A549 (cell line): ENCODE results near the gene OR4F6. TPM values are rescaled to one million over a fixed set of nuclear protein-coding genes. Genes with fewer than 3 reads are reported as not detected.
"Not testable (repeated sequence)": the region's sequence is repeated elsewhere in the genome, so short reads cannot be mapped to it uniquely, and the experiment has no call there.

ENCODE experiments used
- ATAC-seq, 2 experiments: fragments of 200-7000 bp in 1 of 2; fragments of >200 bp in 1 of 2; cut with Nextera tagmentation in 1 of 2; cut with Tn5 transposase in 1 of 2; 3 replicates each; pipeline versions ENCODE4 v1.8.0 to v1.9.1; 2018 to 2020; ENCODE audit warnings: mild to moderate bottlenecking in 1 of 2, moderate library complexity in 1 of 2
- CTCF ChIA-PET: fragments of 300-600 bp; sonication (Branson Sonifier 250); formaldehyde crosslinking; extraction: SDS; loops from one replicate; lab custom pipeline; 2021; ENCODE audit warnings: antibody characterized with exemption, inconsistent platforms; lab: Yijun Ruan, JAX
- POLR2A ChIA-PET: fragments of 350-600 bp; formaldehyde crosslinking; extraction: SDS; loops from one replicate; lab custom pipeline; 2021; ENCODE audit warnings: antibody characterized with exemption, inconsistent platforms; lab: Yijun Ruan, JAX
- DNase-seq, 2 experiments: peaks; one replicate each; pipeline versions ENCODE4 v3.0.0 to v3.0.0-alpha.2; 2011 to 2016; ENCODE audit warnings: low read depth in 1 of 2, low spot score in 1 of 2
- FAIRE-seq: peaks from 2 replicates; lab custom pipeline; 2011; peaks lifted over from hg19 to GRCh38; lab: Jason Lieb, UNC
- H3K27ac ChIP-seq, 2 experiments: fragments of >200 bp; sonication (Bioruptor Twin); formaldehyde crosslinking; 3 replicates each; pipeline ENCODE4 v1.5.1; 2016 to 2017
- H3K4me1 ChIP-seq: fragments of >200 bp; sonication (Bioruptor Twin); formaldehyde crosslinking; 3 replicates; pipeline ENCODE4 v1.6.1; 2016
- H3K4me2 ChIP-seq: fragments of >200 bp; sonication (Bioruptor Twin); formaldehyde crosslinking; 3 replicates; pipeline ENCODE4 v1.6.1; 2016
- H3K4me3 ChIP-seq: fragments of >200 bp; sonication (Bioruptor Twin); formaldehyde crosslinking; 3 replicates; pipeline ENCODE4 v1.5.1; 2016
- H3K9me3 ChIP-seq: fragments of >200 bp; sonication (Bioruptor Twin); formaldehyde crosslinking; 3 replicates; pipeline ENCODE4 v1.6.1; 2016
- ATOH8 ChIP-seq: fragments of 250-450 bp; sonication (Bioruptor Pico); IDR thresholded peaks from 2 replicates; pipeline ENCODE4 v1.5.0; 2020; ENCODE audit warnings: low read depth, mild to moderate bottlenecking, moderate library complexity
- BHLHE40 ChIP-seq: IDR thresholded peaks from 2 replicates; pipeline ENCODE4 v1.6.1; 2012; ENCODE audit warnings: low read depth, low read length, inconsistent platforms
- CBX8 ChIP-seq: fragments of 200-600 bp; sonication (generic); IDR thresholded peaks from 2 replicates; pipeline ENCODE4 v1.6.1; 2016
- CEBPB ChIP-seq, 2 experiments: fragments of >200 bp in 1 of 2; sonication (Bioruptor Twin) in 1 of 2; formaldehyde crosslinking in 1 of 2; IDR thresholded peaks; 2 replicates each; pipeline ENCODE4 v1.6.1; 2012 to 2016
- ELK1 ChIP-seq: fragments of 150-350 bp; IDR thresholded peaks from 2 replicates; pipeline ENCODE4 v1.6.1; 2014; ENCODE audit warnings: low read depth, mild to moderate bottlenecking, low read length
- EP300 ChIP-seq, 2 experiments: fragments of >200 bp; sonication (Bioruptor Twin); formaldehyde crosslinking; IDR thresholded peaks; 2 replicates in 1 of 2; 3 replicates in 1 of 2; pipeline ENCODE4 v1.6.1; 2016 to 2017
- FOSB ChIP-seq: fragments of 250-450 bp; sonication (Bioruptor Pico); IDR thresholded peaks from 2 replicates; pipeline ENCODE4 v1.5.0; 2020; ENCODE audit warnings: mild to moderate bottlenecking, moderate library complexity
- FOSL2 ChIP-seq, 2 experiments: fragments of 450-650 bp in 1 of 2; fragments of >200 bp in 1 of 2; sonication (Bioruptor Twin) in 1 of 2; formaldehyde crosslinking; IDR thresholded peaks; 2 replicates each; pipeline versions ENCODE4 v1.5.0 to v1.6.1; 2016 to 2020; ENCODE audit warnings: mild to moderate bottlenecking in 1 of 2, moderate library complexity in 1 of 2
- FOXS1 ChIP-seq: fragments of 250-450 bp; sonication (Bioruptor Pico); IDR thresholded peaks from 2 replicates; pipeline ENCODE4 v1.5.0; 2020; ENCODE audit warnings: mild to moderate bottlenecking, moderate library complexity
- GATA3 ChIP-seq: IDR thresholded peaks from 2 replicates; pipeline ENCODE4 v1.6.1; 2012; ENCODE audit warnings: borderline replicate concordance
- HOXA7 ChIP-seq: fragments of 250-450 bp; sonication (Bioruptor Pico); IDR thresholded peaks from 2 replicates; pipeline ENCODE4 v1.5.0; 2020; ENCODE audit warnings: mild to moderate bottlenecking, moderate library complexity
- HOXB5 ChIP-seq: fragments of 250-450 bp; sonication (Bioruptor Pico); IDR thresholded peaks from 2 replicates; pipeline ENCODE4 v1.5.0; 2020; ENCODE audit warnings: mild to moderate bottlenecking, moderate library complexity
- KDM1A ChIP-seq: fragments of 200-600 bp; sonication (generic); IDR thresholded peaks from 2 replicates; pipeline ENCODE4 v1.6.1; 2016; ENCODE audit warnings: low read depth, mild to moderate bottlenecking
- KDM5A ChIP-seq: fragments of 200-600 bp; sonication (generic); IDR thresholded peaks from 2 replicates; pipeline ENCODE4 v1.6.1; 2016; ENCODE audit warnings: antibody characterized with exemption, mild to moderate bottlenecking
- MAX ChIP-seq: IDR thresholded peaks from 2 replicates; pipeline ENCODE4 v1.6.1; 2012
- MYC ChIP-seq: IDR thresholded peaks from 2 replicates; pipeline ENCODE4 v1.6.1; 2012; ENCODE audit warnings: mild to moderate bottlenecking, inconsistent platforms, low read length, improper control_type of control experiment, borderline replicate concordance
- NPAS2 ChIP-seq: fragments of 250-450 bp; sonication (Bioruptor Pico); IDR thresholded peaks from 2 replicates; pipeline ENCODE4 v1.8.0; 2022; ENCODE audit warnings: mild to moderate bottlenecking, moderate library complexity, borderline replicate concordance
- PHF8 ChIP-seq: fragments of 200-600 bp; sonication (generic); IDR thresholded peaks from 2 replicates; pipeline ENCODE4 v1.6.1; 2016; ENCODE audit warnings: low read depth, mild to moderate bottlenecking, antibody characterized with exemption, moderate library complexity, borderline replicate concordance
- RAD21 ChIP-seq, 2 experiments: fragments of >200 bp in 1 of 2; sonication (Bioruptor Twin) in 1 of 2; formaldehyde crosslinking in 1 of 2; IDR thresholded peaks in 1 of 2; conservative IDR thresholded peaks in 1 of 2; 2 replicates in 1 of 2; 3 replicates in 1 of 2; pipeline ENCODE4 v1.6.1; 2012 to 2018; ENCODE audit warnings: inconsistent platforms in 1 of 2
- RFX5 ChIP-seq: fragments of 450-650 bp; IDR thresholded peaks from 2 replicates; pipeline ENCODE4 v1.7.1; 2014; ENCODE audit warnings: antibody characterized with exemption, mild to moderate bottlenecking, moderate library complexity
- RNF2 ChIP-seq: fragments of 200-600 bp; sonication (generic); IDR thresholded peaks from 2 replicates; pipeline ENCODE4 v1.6.1; 2016; ENCODE audit warnings: low read depth, mild to moderate bottlenecking, antibody characterized with exemption, moderate library complexity, borderline replicate concordance
- SMC3 ChIP-seq: fragments of >200 bp; sonication (Bioruptor Twin); formaldehyde crosslinking; IDR thresholded peaks from 3 replicates; pipeline ENCODE4 v1.6.1; 2018; ENCODE audit warnings: inconsistent platforms
- USF2 ChIP-seq: fragments of 450-650 bp; IDR thresholded peaks from 2 replicates; pipeline ENCODE4 v1.6.1; 2014; ENCODE audit warnings: antibody characterized with exemption
- ZSCAN20 ChIP-seq: fragments of 250-450 bp; sonication (Bioruptor Pico); IDR thresholded peaks from 2 replicates; pipeline ENCODE4 v1.8.0; 2022; ENCODE audit warnings: mild to moderate bottlenecking, moderate library complexity
- WGBS: methylation state at CpG from one replicate; pipeline ENCODE4 v1.1.6; 2017; ENCODE audit errors: missing lambda C conversion rate; 5-methylcytosine and 5-hydroxymethylcytosine counted together
- polyA plus RNA-seq, 4 experiments: library from polyadenylated mRNA; depleted of rRNA in 3 of 4; stranded (reverse); fragments of >200 nt; fragmentation: RNase III in 1 of 4; extraction: RNeasy Plus Mini Kit Qiagen cat#74134 plus additional on column Dnase treatment in 1 of 4; gene quantifications; 2 replicates in 3 of 4; 3 replicates in 1 of 4; pipeline ENCODE4 v1.2.3, GENCODE V29; 2011 to 2017

The OR4F6 gene
- polyA plus RNA-seq, 2 of the 4 experiments (the other 2 are of a cell fraction) = not detected

GRCh38 chr15:101772921-101773320 is 30.4 kb upstream of the OR4F6 start:
- DNase-seq (no peak), ATAC-seq (no peak), FAIRE-seq (no peak)
- CTCF ChIA-PET = no interaction called here
- no peak overlapping the region for H3K4me3 ChIP-seq
- no peak for TF ChIP-seq KDM5A
- TF ChIP-seq NPAS2 = no peak
- no peak for TF ChIP-seq MAX
- no peak for TF ChIP-seq PHF8
- TF ChIP-seq KDM1A = no peak
- no peak for TF ChIP-seq USF2
- no peak for TF ChIP-seq CBX8
- TF ChIP-seq RNF2 = no peak
- TF ChIP-seq ZSCAN20 = no peak
- no peak for TF ChIP-seq ELK1
- no peak for TF ChIP-seq GATA3
- no peak for TF ChIP-seq HOXB5 (CRISPR knock-in tag)
- no peak for TF ChIP-seq ATOH8 (CRISPR knock-in tag)
- no peak for TF ChIP-seq HOXA7 (CRISPR knock-in tag)
- TF ChIP-seq SMC3 = no peak
- no peak for TF ChIP-seq FOXS1 (CRISPR knock-in tag)
- no peak for TF ChIP-seq CEBPB (IDR thresholded peaks at IDR 0.05)
- no peak overlapping the region for H3K27ac ChIP-seq
- WGBS = 32% methylated on average over 8 of the region's 8 CpGs
- H3K4me2 ChIP-seq = no peak overlapping the region
- H3K4me1 ChIP-seq = no peaks in the 10 kb centered on the region
- no peaks in the 10 kb centered on the region for H3K9me3 ChIP-seq
- POLR2A ChIA-PET = no interaction called here

- Histone ChIP-seq H3K27ac (no peak overlapping the region), H3K4me3 (no peak overlapping the region), H3K4me2 (no peak overlapping the region), H3K9me3 (no peaks in the 10 kb centered on the region), H3K4me1 (no peaks in the 10 kb centered on the region)
- FAIRE-seq = no peak
- DNase-seq = peak in 1 of 2 experiments; percentile 18
- ATAC-seq = 0 out of 6 replicates have a peak, but pooled peaks of 1 of the 2 experiments have one; percentile 13
- TF ChIP-seq FOSL2 (IDR thresholded peaks at IDR 0.05) (no peak), FOSL2 (CRISPR knock-in tag; IDR thresholded peaks at IDR 0.05) (no peak), RAD21 (conservative IDR thresholded peaks at IDR 0.05 in 1 of 2, IDR thresholded peaks at IDR 0.05 in 1 of 2) (peak; percentile 38 to 61; a peak in 4 of 5 replicates)
- CTCF ChIA-PET = interaction anchor here (1.0 kb wide), 1 partner anchor 59 kb away, joined by 3 read pairs; no protein-coding TSS in a partner anchor
- POLR2A ChIA-PET = no interaction called here
- WGBS = 23% methylated on average over 7 of the region's 7 CpGs
These were observed 29.7 kb upstream of the OR4F6 start for GRCh38 chr15:101773496-101774100.

- Histone ChIP-seq H3K27ac (no peak overlapping the region), H3K4me3 (no peak overlapping the region), H3K9me3 (no peaks in the 10 kb centered on the region), H3K4me1 (no peaks in the 10 kb centered on the region), H3K4me2 (no peak overlapping the region)
- 45% methylated on average over 10 of the region's 10 CpGs for WGBS
- TF ChIP-seq EP300 (IDR thresholded peaks at IDR 0.05) (no peak), BHLHE40 (no peak), RFX5 (no peak), FOSB (no peak), MYC (no peak), PHF8 (no peak)
- DNase-seq = no peak
- ATAC-seq = no peak
- ChIA-PET POLR2A (no interaction called here), CTCF (interaction anchor here (0.7 kb wide), 1 partner anchor 1188 kb away, joined by 3 read pairs; no protein-coding TSS in a partner anchor)
- FAIRE-seq = no peak
These were observed 28.2 kb upstream of the OR4F6 start for GRCh38 chr15:101775136-101775535.

GRCh38 chr15:101778576-101778975 is 24.7 kb upstream of the OR4F6 start:
- WGBS = 16% methylated on average over 10 of the region's 10 CpGs
- POLR2A ChIA-PET, H3K9me3 ChIP-seq, DNase-seq, FAIRE-seq, H3K4me2 ChIP-seq, H3K27ac ChIP-seq, H3K4me3 ChIP-seq, ATAC-seq, CTCF ChIA-PET, H3K4me1 ChIP-seq: not testable (repeated sequence)

- H3K4me3 ChIP-seq, H3K27ac ChIP-seq, POLR2A ChIA-PET, H3K9me3 ChIP-seq, DNase-seq, H3K4me1 ChIP-seq, H3K4me2 ChIP-seq, FAIRE-seq, ATAC-seq, CTCF ChIA-PET: not testable (repeated sequence)
- WGBS = 0% methylated on average over 1 of the region's 1 CpG
These were observed 23.1 kb upstream of the OR4F6 start for GRCh38 chr15:101780225-101780624.
